BE2C (cell line): ENCODE data around the gene FDX1.

Experiments
- DNase-seq: peaks from one replicate; pipeline ENCODE4 v3.0.0-alpha.2; 2020
- H3K27me3 ChIP-seq: fragments of 250-450 bp; sonication (Bioruptor Pico); 2 replicates; pipeline ENCODE4 v1.5.1; 2020; ENCODE audit warnings: mild to moderate bottlenecking
- H3K36me3 ChIP-seq: fragments of 250-450 bp; sonication (Bioruptor Pico); 2 replicates; pipeline ENCODE4 v1.5.1; 2020; ENCODE audit warnings: mild to moderate bottlenecking
- H3K4me1 ChIP-seq: fragments of 250-450 bp; sonication (Bioruptor Pico); 2 replicates; pipeline ENCODE4 v1.5.1; 2020
- H3K4me3 ChIP-seq: 2 replicates; pipeline ENCODE4 v1.5.1; 2011; ENCODE audit warnings: low read depth, low read length
- H3K9me3 ChIP-seq: fragments of 250-450 bp; sonication (Bioruptor Pico); 2 replicates; pipeline ENCODE4 v1.5.1; 2020
- CTCF ChIP-seq: IDR thresholded peaks from 2 replicates; pipeline ENCODE4 v1.5.1; 2012; ENCODE audit warnings: mild to moderate bottlenecking, low read depth, low read length

Gene FDX1

GRCh38 chr11:110505528-110506284 lies 76.0 kb downstream of the FDX1 start:
- Histone ChIP-seq H3K4me3 (no peak overlapping the region), H3K4me1 (no peaks in the 10 kb centered on the region), H3K36me3 (no peaks in the 10 kb centered on the region), H3K9me3 (no peaks in the 10 kb centered on the region), H3K27me3 (peaks cover 4% of the 10 kb centered on the region; the same call in 1 of the 2 replicates)
- no peak for TF ChIP-seq CTCF
- DNase-seq: no peak

- no peaks in the 10 kb centered on the region for H3K27me3 ChIP-seq
- no peaks in the 10 kb centered on the region for H3K9me3 ChIP-seq
- no peak for DNase-seq
- H3K4me1 ChIP-seq: no peaks in the 10 kb centered on the region
- H3K4me3 ChIP-seq: no peak overlapping the region
- H3K36me3 ChIP-seq: no peaks in the 10 kb centered on the region
- no peak for TF ChIP-seq CTCF
Measured at GRCh38 chr11:110507328-110507727, 77.6 kb downstream of the FDX1 start.

GRCh38 chr11:110508786-110509185 lies 79.0 kb downstream of the FDX1 start:
- Histone ChIP-seq H3K9me3 (no peaks in the 10 kb centered on the region), H3K4me1 (no peaks in the 10 kb centered on the region), H3K36me3 (no peaks in the 10 kb centered on the region), H3K27me3 (no peaks in the 10 kb centered on the region), H3K4me3 (no peak overlapping the region)
- TF ChIP-seq CTCF: no peak
- no peak for DNase-seq

- no peak for DNase-seq
- TF ChIP-seq CTCF: no peak
- Histone ChIP-seq H3K27me3 (no peaks in the 10 kb centered on the region; the same call in 1 of the 2 replicates), H3K4me1 (no peaks in the 10 kb centered on the region), H3K9me3 (no peaks in the 10 kb centered on the region), H3K4me3 (no peak overlapping the region), H3K36me3 (no peaks in the 10 kb centered on the region)
Measured at GRCh38 chr11:110509472-110509871, 79.7 kb downstream of the FDX1 start.

GRCh38 chr11:110512026-110512425 lies 82.3 kb downstream of the FDX1 start:
- H3K36me3 ChIP-seq: no peaks in the 10 kb centered on the region
- H3K4me3 ChIP-seq: no peak overlapping the region
- no peaks in the 10 kb centered on the region for H3K9me3 ChIP-seq
- DNase-seq: no peak
- no peaks in the 10 kb centered on the region for H3K4me1 ChIP-seq
- no peak for TF ChIP-seq CTCF
- no peaks in the 10 kb centered on the region; the same call in 1 of the 2 replicates for H3K27me3 ChIP-seq

GRCh38 chr11:110513259-110513801 lies 83.6 kb downstream of the FDX1 start:
- no peak for DNase-seq
- no peaks in the 10 kb centered on the region for H3K36me3 ChIP-seq
- no peak overlapping the region for H3K4me3 ChIP-seq
- no peaks in the 10 kb centered on the region for H3K9me3 ChIP-seq
- TF ChIP-seq CTCF: no peak
- H3K4me1 ChIP-seq: no peaks in the 10 kb centered on the region
- no peaks in the 10 kb centered on the region; the same call in none of the 2 replicates for H3K27me3 ChIP-seq
